ENCODE data around the gene NR5A2.

The NR5A2 gene

DNA sequence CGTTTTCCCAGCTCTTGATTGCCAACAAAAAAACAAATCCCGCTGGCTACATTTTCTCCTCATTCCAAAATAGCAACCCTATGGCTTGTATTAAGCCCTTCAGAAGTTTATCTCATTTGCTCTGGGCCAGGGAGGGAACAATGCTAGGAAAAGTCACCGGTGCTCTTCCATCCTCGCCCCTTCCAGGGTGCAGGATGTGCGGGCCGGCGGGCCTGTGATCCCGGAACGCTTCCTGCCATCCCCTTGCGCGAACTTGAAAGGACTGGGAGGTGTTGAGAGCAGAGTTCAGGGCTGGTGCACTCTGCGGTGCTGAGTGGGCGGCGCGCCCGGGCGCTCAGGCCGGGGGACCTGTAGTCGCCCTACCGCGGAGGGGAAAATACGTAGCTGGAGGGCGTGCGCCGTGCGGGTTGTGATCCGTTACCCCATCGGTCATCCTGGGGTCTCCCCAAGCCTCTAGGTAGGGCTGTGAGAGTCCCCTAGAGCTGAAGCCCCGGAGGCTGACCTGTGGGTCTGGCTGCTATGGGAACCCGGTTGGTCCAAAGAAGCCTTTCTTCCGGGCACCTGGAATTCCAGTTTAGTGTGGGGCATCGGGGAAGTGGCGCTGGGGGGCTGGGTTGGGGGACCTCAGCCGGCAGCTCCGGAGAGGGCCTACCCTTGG lies 13.1 kb downstream of the NR5A2 start:
- Mint-ChIP-seq H3K36me3 (ENCODE audit: low read depth) (peaks cover 2% of the 10 kb centered on the region), H3K9me3 (no peaks in the 10 kb centered on the region), H3K4me1 (peaks cover 35% of the 10 kb centered on the region), H3K4me3 (no peak overlapping the region), H3K27ac (no peak overlapping the region), H3K27me3 (peaks cover 85% of the 10 kb centered on the region)
- no peak for ATAC-seq
- no peak for DNase-seq

DNA sequence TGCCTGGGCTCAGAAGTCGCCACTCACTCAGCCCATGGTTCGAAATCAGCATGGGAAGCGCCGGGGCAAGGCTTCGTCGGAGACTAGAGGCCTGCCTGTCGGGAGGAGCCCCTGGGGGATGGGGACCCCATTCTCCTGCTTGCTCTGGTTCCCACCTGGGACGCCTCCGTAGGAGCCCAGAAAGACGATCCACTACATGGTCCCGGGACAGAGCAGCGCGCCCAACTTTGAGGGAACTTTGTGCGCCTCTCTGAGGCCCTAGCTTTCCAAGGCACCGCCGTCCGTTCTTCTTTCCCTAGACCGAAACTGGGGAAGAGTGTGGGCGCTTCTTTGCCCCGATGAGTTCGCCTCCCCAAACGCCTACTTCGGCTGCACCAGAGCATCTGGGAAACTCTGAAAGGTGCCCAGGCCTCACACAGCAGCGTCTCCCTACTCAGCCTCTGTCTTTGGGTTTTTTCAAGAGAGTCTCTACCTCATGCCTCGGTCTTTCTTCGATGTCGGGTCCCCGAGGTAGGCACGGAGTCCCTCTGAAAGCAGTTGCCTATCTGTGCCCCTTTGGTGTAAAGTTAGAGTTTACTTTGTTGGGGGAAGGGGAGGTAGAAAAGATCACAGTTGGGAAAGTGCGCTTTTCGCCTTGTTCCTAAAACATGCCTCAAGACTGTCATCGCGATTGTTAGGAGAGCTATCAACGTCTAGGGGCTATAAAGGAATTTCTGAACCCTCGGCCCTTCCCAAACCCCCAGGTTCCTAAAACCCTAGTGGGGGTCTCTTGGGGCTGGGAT lies 14.0 kb downstream of the NR5A2 start:
- Mint-ChIP-seq H3K4me1 (peaks cover 31% of the 10 kb centered on the region), H3K4me3 (no peak overlapping the region), H3K27ac (no peak overlapping the region), H3K36me3 (ENCODE audit: low read depth) (peaks cover 2% of the 10 kb centered on the region), H3K27me3 (peaks cover 82% of the 10 kb centered on the region), H3K9me3 (no peaks in the 10 kb centered on the region)
- ATAC-seq (no peak), DNase-seq (no peak)

DNA sequence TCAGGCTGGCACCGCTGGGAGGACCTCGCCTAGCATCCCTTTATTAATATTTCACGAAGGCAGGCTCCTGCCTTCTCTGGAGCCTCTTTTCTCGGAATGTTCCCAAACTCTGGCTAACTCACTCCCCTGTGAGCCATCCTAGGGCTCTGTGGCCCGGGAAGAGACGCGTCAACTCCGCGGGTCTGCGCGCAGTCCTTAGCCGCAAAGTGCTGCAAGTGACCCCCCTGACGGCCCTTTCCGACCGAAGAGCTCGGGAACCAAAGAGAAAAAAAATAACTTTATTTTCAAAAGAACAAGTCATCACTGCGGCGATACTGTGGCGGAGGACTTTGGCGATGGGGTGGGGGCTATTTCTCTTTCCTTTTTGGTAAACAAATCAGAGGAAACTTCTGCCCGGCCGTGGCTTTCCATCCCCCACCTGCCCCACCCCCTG lies 14.6 kb downstream of the NR5A2 start:
- H3K4me3 Mint-ChIP-seq, result peak overlapping the region; percentile 40
- no peak for ATAC-seq
- DNase-seq, result no peak
- peaks cover 2% of the 10 kb centered on the region for H3K36me3 Mint-ChIP-seq (ENCODE audit: low read depth)
- peaks cover 31% of the 10 kb centered on the region for H3K4me1 Mint-ChIP-seq
- no peak overlapping the region for H3K27ac Mint-ChIP-seq
- H3K27me3 Mint-ChIP-seq, result peaks cover 78% of the 10 kb centered on the region
- no peaks in the 10 kb centered on the region for H3K9me3 Mint-ChIP-seq

DNA sequence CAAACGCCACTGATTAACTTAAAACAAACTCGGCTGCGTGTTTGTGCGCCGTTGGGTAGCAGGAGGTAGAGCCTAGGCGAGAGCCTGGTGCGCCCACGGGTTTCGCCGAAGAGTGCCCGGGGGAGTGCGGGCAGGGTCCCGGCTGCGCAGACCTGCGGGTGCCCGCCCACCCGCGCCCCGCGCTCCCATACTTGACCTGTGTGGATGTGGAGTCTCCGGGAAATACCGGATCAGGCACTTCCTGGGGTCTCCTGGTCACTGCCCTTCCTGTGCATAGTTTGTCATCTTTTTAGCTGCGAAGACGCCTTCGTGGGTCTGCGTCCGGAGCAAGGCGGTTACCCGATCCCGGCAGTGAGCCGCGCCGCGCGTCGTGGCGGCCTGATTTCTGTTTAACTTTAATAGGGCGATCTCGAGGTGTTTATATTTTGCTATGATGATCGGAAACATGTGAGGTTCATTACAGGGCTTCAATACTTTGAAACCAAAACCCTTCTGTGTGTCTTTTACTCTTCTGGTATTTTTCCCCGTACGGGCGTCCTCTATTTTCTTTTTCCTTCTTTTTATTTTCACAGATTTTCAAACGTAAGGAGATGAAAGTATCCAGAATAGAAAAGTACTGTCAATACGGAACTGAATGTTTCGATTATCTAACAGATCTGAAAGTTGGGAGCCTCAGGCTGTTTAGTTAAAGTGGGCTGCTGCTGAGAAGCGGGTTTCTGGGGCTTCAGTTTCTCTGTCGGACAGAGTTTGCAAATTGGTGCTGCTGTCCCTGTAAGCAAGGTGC lies 15.2 kb downstream of the NR5A2 start:
- Mint-ChIP-seq H3K36me3 (ENCODE audit: low read depth) (peaks cover 2% of the 10 kb centered on the region), H3K4me3 (peak overlapping the region; percentile 72), H3K4me1 (peaks cover 31% of the 10 kb centered on the region), H3K9me3 (no peaks in the 10 kb centered on the region), H3K27ac (no peak overlapping the region), H3K27me3 (peaks cover 73% of the 10 kb centered on the region)
- DNase-seq (no peak), ATAC-seq (no peak)

DNA sequence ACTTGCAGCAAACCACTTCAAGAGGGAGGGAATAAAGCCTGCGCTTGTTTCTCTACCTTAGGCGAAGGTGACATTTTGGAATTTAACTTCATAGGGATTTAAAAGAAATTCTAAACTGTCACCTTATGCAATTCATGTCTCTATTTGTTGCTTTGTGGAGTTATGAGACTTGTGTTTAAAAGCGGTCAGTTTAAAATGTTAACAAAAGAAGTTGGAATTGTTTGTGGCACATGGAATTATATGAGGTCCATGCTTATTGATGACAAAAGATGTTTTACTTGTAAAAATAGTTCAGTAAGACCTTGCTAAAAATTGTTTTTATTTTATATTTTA lies 15.8 kb downstream of the NR5A2 start:
- Mint-ChIP-seq H3K27me3 (peaks cover 70% of the 10 kb centered on the region), H3K27ac (no peak overlapping the region), H3K36me3 (ENCODE audit: low read depth) (no peaks in the 10 kb centered on the region), H3K4me3 (peak overlapping the region; percentile 72), H3K9me3 (no peaks in the 10 kb centered on the region), H3K4me1 (peaks cover 30% of the 10 kb centered on the region)
- ATAC-seq, result no peak
- no peak for DNase-seq

DNA sequence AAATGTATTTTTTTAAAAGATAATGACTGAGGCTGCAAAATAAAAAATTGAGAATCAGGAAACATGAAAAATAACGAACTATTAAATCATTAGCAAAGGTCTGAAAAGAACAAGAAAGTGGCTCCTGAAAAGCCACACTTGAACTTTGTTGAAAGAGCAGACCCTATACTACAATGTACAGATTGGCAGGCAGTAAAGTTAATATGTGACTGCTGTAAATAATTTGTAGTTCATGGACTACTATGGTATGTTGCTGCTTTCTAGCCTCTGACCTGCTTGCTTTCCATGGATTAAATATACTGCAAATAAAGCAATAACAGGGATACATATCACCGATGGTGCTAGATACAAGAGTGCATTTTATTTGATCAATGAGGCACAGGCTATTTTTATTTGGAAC lies 18.6 kb downstream of the NR5A2 start:
- H3K27ac Mint-ChIP-seq, result no peak overlapping the region
- H3K36me3 Mint-ChIP-seq (ENCODE audit: low read depth), result no peaks in the 10 kb centered on the region
- peaks cover 56% of the 10 kb centered on the region for H3K27me3 Mint-ChIP-seq
- peaks cover 17% of the 10 kb centered on the region for H3K4me1 Mint-ChIP-seq
- DNase-seq (no peak), ATAC-seq (no peak)
- no peak overlapping the region for H3K4me3 Mint-ChIP-seq
- H3K9me3 Mint-ChIP-seq, result no peaks in the 10 kb centered on the region

DNA sequence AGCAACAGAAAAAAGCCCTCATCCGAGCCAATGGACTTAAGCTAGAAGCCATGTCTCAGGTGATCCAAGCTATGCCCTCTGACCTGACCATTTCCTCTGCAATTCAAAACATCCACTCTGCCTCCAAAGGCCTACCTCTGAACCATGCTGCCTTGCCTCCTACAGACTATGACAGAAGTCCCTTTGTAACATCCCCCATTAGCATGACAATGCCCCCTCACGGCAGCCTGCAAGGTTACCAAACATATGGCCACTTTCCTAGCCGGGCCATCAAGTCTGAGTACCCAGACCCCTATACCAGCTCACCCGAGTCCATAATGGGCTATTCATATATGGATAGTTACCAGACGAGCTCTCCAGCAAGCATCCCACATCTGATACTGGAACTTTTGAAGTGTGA lies 20.7 kb downstream of the NR5A2 start:
- Mint-ChIP-seq H3K27ac (no peak overlapping the region), H3K4me3 (no peak overlapping the region), H3K4me1 (peaks cover under 1% of the 10 kb centered on the region), H3K9me3 (no peaks in the 10 kb centered on the region), H3K27me3 (peaks cover 41% of the 10 kb centered on the region), H3K36me3 (ENCODE audit: low read depth) (no peaks in the 10 kb centered on the region)
- no peak for ATAC-seq
- no peak for DNase-seq

DNA sequence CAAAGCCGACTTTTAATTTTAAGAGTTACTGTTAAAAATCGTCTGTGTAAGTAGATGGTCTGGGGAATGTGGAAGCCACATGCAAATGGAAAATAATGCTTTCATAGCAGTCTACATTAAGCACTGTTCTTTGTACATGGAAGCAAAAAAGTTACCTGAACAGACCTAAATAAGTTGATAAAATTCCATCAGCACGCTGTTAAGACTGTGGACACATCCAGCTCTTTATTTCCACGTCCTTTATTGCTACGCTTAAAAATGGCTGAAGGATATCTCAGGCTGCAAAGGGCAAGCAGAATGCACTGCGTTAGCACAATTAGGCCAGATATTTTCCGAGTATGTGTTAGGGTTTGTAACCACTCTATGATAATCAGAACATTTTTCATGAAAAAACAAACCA lies 22.3 kb downstream of the NR5A2 start:
- H3K4me3 Mint-ChIP-seq, result no peak overlapping the region
- H3K4me1 Mint-ChIP-seq, result no peaks in the 10 kb centered on the region
- H3K27me3 Mint-ChIP-seq, result peaks cover 36% of the 10 kb centered on the region
- ATAC-seq (no peak), DNase-seq (no peak)
- no peak overlapping the region for H3K27ac Mint-ChIP-seq
- no peaks in the 10 kb centered on the region for H3K9me3 Mint-ChIP-seq
- no peaks in the 10 kb centered on the region for H3K36me3 Mint-ChIP-seq (ENCODE audit: low read depth)

DNA sequence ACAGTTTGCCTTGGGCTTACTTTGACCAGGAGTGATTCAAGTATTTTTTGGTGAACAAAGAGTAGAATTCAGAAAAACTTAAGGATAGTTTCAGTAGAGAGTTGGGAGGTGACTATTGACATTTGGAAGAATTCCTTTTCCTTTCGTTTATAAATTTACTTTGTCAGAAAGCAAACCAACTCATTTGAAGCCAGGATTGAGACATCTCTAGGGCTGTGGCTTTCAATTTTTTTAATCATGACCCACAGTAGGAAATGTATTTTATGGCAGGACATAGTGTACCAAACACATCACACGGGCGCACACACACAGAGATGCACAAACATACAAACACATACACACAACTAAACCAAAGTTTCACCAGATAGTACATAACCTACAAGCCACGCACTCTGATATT lies 24.1 kb downstream of the NR5A2 start:
- ATAC-seq (no peak), DNase-seq (no peak)
- Mint-ChIP-seq H3K27me3 (peaks cover 21% of the 10 kb centered on the region), H3K36me3 (ENCODE audit: low read depth) (no peaks in the 10 kb centered on the region), H3K4me3 (no peak overlapping the region), H3K4me1 (no peaks in the 10 kb centered on the region), H3K9me3 (no peaks in the 10 kb centered on the region), H3K27ac (no peak overlapping the region)

DNA sequence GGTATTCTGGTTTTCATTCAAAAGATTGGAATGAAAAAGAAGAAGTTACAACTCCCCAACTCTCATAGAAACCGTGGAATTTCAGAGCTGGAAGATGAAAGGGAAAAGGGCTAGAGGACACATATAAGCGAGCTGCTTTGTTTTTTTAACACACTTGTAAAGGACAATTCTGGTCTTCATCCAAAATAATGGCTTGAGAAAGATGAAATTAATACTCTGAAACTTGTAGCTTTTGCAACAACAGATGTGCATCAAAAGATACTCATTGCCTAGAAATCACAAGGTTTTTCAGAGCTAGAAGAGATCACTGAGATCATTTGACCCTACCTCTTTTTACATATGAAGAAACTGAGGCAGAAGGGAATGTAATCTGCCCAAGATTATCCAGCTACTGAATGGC lies 25.6 kb downstream of the NR5A2 start:
- Mint-ChIP-seq H3K4me1 (no peaks in the 10 kb centered on the region), H3K4me3 (no peak overlapping the region), H3K36me3 (ENCODE audit: low read depth) (no peaks in the 10 kb centered on the region), H3K27me3 (peaks cover 19% of the 10 kb centered on the region), H3K9me3 (no peaks in the 10 kb centered on the region), H3K27ac (no peak overlapping the region)
- ATAC-seq (no peak), DNase-seq (no peak)

DNA sequence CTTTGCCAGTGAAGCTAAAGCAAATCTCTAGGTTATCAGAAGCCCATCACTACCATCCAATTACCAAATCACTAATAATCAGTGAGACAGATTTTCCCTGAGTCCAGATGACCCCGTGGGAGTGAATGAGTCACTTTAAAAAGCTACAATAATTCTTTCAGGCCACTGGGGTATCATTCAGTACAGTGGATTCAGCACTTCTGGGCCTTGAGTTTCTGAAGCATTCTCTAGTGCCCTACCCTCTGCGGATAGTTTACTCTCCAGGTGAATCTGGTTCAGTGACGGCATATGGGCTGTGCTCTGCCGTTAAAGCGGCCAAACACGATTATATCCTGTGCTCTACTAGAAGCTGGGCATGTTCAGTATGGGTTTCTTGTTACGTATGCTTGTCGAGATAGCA lies 26.1 kb downstream of the NR5A2 start:
- DNase-seq (no peak), ATAC-seq (no peak)
- no peaks in the 10 kb centered on the region for H3K9me3 Mint-ChIP-seq
- peaks cover 16% of the 10 kb centered on the region for H3K27me3 Mint-ChIP-seq
- H3K4me3 Mint-ChIP-seq, result no peak overlapping the region
- no peak overlapping the region for H3K27ac Mint-ChIP-seq
- no peaks in the 10 kb centered on the region for H3K4me1 Mint-ChIP-seq
- no peaks in the 10 kb centered on the region for H3K36me3 Mint-ChIP-seq (ENCODE audit: low read depth)

DNA sequence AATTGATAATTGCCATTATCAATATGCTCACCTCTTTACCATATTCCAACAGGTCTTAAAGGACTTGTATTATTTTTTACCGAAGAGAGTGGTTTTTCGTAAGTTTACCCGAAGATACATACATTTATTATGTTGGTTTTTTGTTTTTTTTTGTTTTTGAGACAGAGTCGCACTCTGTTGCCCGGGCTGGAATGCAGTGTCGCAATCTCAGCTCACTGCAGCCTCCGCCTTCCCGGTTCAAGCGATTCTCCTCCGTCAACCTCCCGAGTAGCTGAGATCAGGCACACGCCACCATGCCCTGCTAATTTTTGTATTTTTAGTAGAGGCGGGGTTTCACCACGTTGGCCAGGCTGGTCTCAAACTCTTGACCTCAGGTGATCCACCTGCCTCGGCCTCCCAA lies 30.8 kb downstream of the NR5A2 start:
- DNase-seq (no peak), ATAC-seq (no peak)
- no peaks in the 10 kb centered on the region for H3K4me1 Mint-ChIP-seq
- H3K27me3 Mint-ChIP-seq, result peaks cover 16% of the 10 kb centered on the region
- H3K9me3 Mint-ChIP-seq, result no peaks in the 10 kb centered on the region
- H3K36me3 Mint-ChIP-seq (ENCODE audit: low read depth), result no peaks in the 10 kb centered on the region
- no peak overlapping the region for H3K27ac Mint-ChIP-seq
- H3K4me3 Mint-ChIP-seq, result no peak overlapping the region

DNA sequence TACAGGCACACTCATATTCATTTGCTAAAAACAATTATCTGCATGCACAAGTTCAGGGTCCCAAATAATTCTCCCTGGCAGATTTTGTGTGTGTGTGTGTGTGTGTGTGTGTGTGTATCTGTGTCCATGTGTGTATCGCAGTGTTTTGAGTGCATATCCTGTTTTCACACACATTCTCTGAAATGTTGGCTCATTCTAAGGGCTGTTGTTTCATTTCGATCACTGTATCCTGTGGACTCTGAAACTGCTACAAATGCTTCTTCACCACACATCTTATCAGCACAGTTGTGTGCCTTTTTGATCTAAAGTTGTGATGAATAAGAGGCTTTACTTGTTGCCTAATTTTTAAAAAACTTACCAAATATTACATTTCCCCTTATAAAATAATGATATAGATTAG lies 34.6 kb downstream of the NR5A2 start:
- no peak for DNase-seq
- Mint-ChIP-seq H3K27me3 (peaks cover 24% of the 10 kb centered on the region), H3K36me3 (ENCODE audit: low read depth) (no peaks in the 10 kb centered on the region), H3K27ac (no peak overlapping the region), H3K4me1 (no peaks in the 10 kb centered on the region), H3K9me3 (no peaks in the 10 kb centered on the region), H3K4me3 (no peak overlapping the region)
- ATAC-seq, result no peak

DNA sequence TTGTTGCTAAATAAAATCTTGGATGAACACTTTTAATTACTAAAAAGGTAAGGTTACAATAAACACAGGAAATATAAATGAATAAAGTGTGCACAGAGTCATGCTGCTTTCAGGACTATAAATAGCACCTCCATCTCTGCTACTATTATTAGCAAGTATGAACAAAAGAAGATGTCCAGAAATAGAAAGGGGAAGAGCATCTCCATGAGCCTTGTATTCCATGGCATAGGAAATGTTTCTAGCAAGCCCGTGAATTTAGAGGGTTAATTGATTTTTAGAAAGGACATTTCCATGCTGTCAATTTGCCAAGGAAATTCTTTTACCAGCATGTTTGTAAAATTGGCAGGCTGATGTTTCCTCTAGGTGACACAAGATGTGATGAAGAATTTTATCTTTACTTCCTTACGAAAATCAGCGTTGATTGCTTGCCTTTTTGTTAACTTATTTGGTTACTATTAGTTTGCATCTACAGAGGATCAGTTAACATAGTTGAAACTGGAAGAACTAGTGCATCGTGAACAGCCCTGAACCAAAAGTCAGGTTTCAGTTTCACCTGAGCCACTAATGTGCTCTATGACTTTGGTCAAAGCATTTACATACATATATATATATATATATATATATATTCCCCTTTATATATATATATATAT lies 45.3 kb downstream of the NR5A2 start:
- Mint-ChIP-seq H3K9me3 (no peaks in the 10 kb centered on the region), H3K27me3 (peaks cover 44% of the 10 kb centered on the region), H3K27ac (no peak overlapping the region), H3K36me3 (ENCODE audit: low read depth) (no peaks in the 10 kb centered on the region), H3K4me3 (no peak overlapping the region), H3K4me1 (no peaks in the 10 kb centered on the region)
- DNase-seq, result no peak
- no peak for ATAC-seq

DNA sequence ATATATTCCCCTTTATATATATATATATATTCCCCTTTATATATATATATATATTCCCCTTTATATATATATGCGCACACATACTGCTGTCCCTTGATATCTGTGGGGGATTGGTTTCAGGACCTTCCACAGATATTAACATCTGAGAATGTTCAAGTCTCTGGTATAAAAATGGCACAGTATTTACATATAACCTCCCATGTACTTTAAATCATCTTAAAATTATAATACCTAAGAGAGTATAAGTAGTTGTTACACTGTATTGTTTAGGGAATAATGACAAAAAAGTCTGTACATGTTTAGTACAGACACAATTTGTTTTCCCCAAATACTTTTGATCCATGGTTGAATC lies 45.8 kb downstream of the NR5A2 start:
- Mint-ChIP-seq H3K27ac (no peak overlapping the region), H3K27me3 (peaks cover 41% of the 10 kb centered on the region), H3K4me3 (no peak overlapping the region), H3K9me3 (no peaks in the 10 kb centered on the region), H3K4me1 (no peaks in the 10 kb centered on the region), H3K36me3 (ENCODE audit: low read depth) (no peaks in the 10 kb centered on the region)
- DNase-seq (no peak), ATAC-seq (no peak)
